ENCODE measurements around the gene C1QTNF3.

The C1QTNF3 gene

DNA sequence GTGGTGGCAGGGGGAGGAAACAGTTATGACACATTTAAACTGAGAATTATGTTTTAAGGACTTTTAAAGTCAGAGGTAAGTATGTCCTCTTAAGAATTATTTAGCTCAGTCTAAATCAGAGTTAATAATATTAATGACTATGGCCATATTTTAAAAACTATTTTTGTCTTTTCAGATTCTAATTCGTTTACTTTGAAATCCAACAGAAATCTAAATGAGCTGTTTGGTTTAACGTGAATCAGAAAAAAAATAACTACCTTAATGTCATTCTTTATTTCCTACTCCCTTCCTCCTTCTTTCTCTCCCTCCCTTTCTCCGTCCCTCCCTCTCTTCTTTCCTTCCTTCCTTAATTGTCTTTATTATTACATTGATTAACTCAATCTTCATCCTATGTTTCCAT is 14.7 kb downstream of the C1QTNF3 start:
- H3K27me3 ChIP-seq (ENCODE audit: control insufficient read depth, low read length) = no peaks in the 10 kb centered on the region
- H3K36me3 ChIP-seq (ENCODE audit: control insufficient read depth, low read length) = no peaks in the 10 kb centered on the region
- no peaks in the 10 kb centered on the region for H3K4me1 ChIP-seq (ENCODE audit: control insufficient read depth, low read length)
- no peaks in the 10 kb centered on the region for H3K9me2 ChIP-seq (replicated peaks; ENCODE audit: control insufficient read depth, low read length)
- no peak overlapping the region for H3K27ac ChIP-seq (ENCODE audit: low read depth, low read length)
- no peaks in the 10 kb centered on the region for H4K20me1 ChIP-seq (ENCODE audit: control insufficient read depth, insufficient read depth, low read depth, low read length)
- H3F3A ChIP-seq (ENCODE audit: control insufficient read depth, insufficient read depth) = no peaks in the 10 kb centered on the region
- H3K79me2 ChIP-seq (ENCODE audit: control insufficient read depth, low read length) = no peaks in the 10 kb centered on the region
- no peak overlapping the region for H3K4me3 ChIP-seq (ENCODE audit: low read length)
- no peak overlapping the region for H3K4me2 ChIP-seq (ENCODE audit: low read length)
- TF ChIP-seq, protein P1, sequence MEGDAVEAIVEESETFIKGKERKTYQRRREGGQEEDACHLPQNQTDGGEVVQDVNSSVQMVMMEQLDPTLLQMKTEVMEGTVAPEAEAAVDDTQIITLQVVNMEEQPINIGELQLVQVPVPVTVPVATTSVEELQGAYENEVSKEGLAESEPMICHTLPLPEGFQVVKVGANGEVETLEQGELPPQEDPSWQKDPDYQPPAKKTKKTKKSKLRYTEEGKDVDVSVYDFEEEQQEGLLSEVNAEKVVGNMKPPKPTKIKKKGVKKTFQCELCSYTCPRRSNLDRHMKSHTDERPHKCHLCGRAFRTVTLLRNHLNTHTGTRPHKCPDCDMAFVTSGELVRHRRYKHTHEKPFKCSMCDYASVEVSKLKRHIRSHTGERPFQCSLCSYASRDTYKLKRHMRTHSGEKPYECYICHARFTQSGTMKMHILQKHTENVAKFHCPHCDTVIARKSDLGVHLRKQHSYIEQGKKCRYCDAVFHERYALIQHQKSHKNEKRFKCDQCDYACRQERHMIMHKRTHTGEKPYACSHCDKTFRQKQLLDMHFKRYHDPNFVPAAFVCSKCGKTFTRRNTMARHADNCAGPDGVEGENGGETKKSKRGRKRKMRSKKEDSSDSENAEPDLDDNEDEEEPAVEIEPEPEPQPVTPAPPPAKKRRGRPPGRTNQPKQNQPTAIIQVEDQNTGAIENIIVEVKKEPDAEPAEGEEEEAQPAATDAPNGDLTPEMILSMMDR (IDR thresholded peaks at IDR 0.05; ENCODE audit: low read depth, low read length, poor library complexity, severe bottlenecking) = no peak
- TF ChIP-seq EZH2phosphoT487 (IDR thresholded peaks at IDR 0.05; ENCODE audit: borderline replicate concordance, low read length) = no peak
- H3K9me3 ChIP-seq (ENCODE audit: control insufficient read depth, insufficient read depth, low read length) = no peaks in the 10 kb centered on the region

DNA sequence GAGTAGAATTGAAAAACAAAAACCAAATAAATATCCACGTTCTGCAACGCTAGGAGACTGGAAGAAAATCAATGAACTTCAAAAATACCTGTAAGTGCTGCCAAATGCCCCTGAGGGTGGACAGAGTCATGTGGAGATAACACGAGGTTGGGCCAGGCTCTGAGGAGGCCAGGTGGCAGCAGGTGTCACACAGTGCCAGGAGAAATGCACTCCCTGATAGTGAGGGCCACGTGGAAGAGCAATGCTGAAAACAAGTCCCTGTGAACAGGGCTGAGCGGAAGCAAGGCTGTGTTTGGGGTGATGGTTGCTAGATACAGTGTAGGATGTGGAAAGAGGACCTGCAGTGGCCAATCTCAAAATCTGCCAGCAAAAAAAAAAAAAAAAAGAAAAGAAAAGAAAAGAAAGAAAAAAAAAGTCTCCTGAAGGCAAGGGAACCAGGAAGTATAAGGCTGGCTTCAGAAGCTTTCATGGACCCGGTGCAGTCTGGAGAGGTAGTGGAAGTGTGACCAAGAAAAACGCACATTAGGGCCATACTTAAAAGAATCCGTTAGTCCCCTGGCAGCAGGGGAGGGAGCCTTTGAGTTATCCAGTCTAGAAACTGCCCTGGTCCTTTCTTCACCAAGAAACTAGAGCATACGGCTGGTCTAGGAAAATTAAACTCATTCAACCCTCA is 16.8 kb downstream of the C1QTNF3 start:
- Histone ChIP-seq H3K27ac (ENCODE audit: low read depth, low read length) (no peak overlapping the region), H3K9me2 (replicated peaks; ENCODE audit: control insufficient read depth, low read length) (no peaks in the 10 kb centered on the region), H3K9me3 (ENCODE audit: control insufficient read depth, insufficient read depth, low read length) (no peaks in the 10 kb centered on the region), H3K4me1 (ENCODE audit: control insufficient read depth, low read length) (no peaks in the 10 kb centered on the region), H3K79me2 (ENCODE audit: control insufficient read depth, low read length) (no peaks in the 10 kb centered on the region), H3K4me2 (ENCODE audit: low read length) (no peak overlapping the region), H3K4me3 (ENCODE audit: low read length) (no peak overlapping the region), H4K20me1 (ENCODE audit: control insufficient read depth, insufficient read depth, low read depth, low read length) (no peaks in the 10 kb centered on the region), H3K27me3 (ENCODE audit: control insufficient read depth, low read length) (no peaks in the 10 kb centered on the region), H3F3A (ENCODE audit: control insufficient read depth, insufficient read depth) (no peaks in the 10 kb centered on the region), H3K36me3 (ENCODE audit: control insufficient read depth, low read length) (no peaks in the 10 kb centered on the region)
- TF ChIP-seq, protein P1 (IDR thresholded peaks at IDR 0.05; ENCODE audit: low read depth, low read length, poor library complexity, severe bottlenecking) = no peak
- TF ChIP-seq EZH2phosphoT487 (IDR thresholded peaks at IDR 0.05; ENCODE audit: borderline replicate concordance, low read length) = no peak

DNA sequence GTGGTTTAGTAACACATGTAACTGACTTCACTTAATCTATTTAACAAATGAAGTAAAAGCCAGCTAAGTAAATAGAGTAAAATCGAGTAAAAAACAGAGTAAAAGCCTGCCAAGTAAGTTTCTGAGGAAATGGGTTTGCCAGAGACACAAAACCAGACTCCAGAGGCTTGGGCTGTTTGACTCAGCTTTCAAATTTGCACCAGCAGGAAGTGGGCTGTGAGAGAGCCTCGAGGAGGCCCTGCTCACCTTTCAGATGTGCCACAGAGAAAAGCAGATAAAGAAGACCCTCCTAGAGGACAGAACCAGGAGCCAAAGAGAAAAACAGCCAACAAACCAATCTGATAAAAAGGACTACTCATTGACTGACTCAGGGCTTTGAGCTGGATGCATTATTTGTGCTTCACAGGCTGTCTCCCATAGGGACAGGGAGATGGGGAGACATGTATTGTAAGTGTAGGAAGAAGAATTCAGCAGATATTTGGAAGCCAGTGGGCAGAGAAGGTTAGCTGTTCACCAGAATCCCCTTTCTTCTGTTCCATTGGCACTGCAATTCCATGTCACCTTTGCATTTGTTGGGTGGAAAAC is 20.8 kb downstream of the C1QTNF3 start:
- Histone ChIP-seq H3K9me2 (replicated peaks; ENCODE audit: control insufficient read depth, low read length) (no peaks in the 10 kb centered on the region), H3K4me1 (ENCODE audit: control insufficient read depth, low read length) (no peaks in the 10 kb centered on the region), H3K4me2 (ENCODE audit: low read length) (no peak overlapping the region), H4K20me1 (ENCODE audit: control insufficient read depth, insufficient read depth, low read depth, low read length) (no peaks in the 10 kb centered on the region), H3K4me3 (ENCODE audit: low read length) (no peak overlapping the region), H3K79me2 (ENCODE audit: control insufficient read depth, low read length) (no peaks in the 10 kb centered on the region), H3K9me3 (ENCODE audit: control insufficient read depth, insufficient read depth, low read length) (no peaks in the 10 kb centered on the region), H3K27ac (ENCODE audit: low read depth, low read length) (no peak overlapping the region), H3K27me3 (ENCODE audit: control insufficient read depth, low read length) (no peaks in the 10 kb centered on the region), H3F3A (ENCODE audit: control insufficient read depth, insufficient read depth) (no peaks in the 10 kb centered on the region), H3K36me3 (ENCODE audit: control insufficient read depth, low read length) (no peaks in the 10 kb centered on the region)
- TF ChIP-seq, protein P1 (IDR thresholded peaks at IDR 0.05; ENCODE audit: low read depth, low read length, poor library complexity, severe bottlenecking) = no peak

Measured in DOHH2 (cell line).